B cell (primary cell): ENCODE results near the gene IER3.

ENCODE experiments used
- CTCF ChIP-seq: fragments of 200-600 bp; IDR thresholded peaks from one replicate; pipeline ENCODE4 v1.8.0; 2022; ENCODE audit warnings: antibody characterized with exemption, mild to moderate bottlenecking
- EZH2 ChIP-seq: IDR thresholded peaks from 2 replicates; pipeline ENCODE4 v1.6.1; 2012; ENCODE audit warnings: borderline replicate concordance, low read depth, mild to moderate bottlenecking, moderate library complexity, low read length; ENCODE audit not compliant: insufficient read depth, poor library complexity, severe bottlenecking

GRCh38 chr6:30767158-30767943 is 23.0 kb upstream of the IER3 start:
- no peak for TF ChIP-seq CTCF
- TF ChIP-seq EZH2 = no peak
